Common myeloid progenitor, CD34-positive (primary cell): ENCODE results near the gene PI4K2A.

ENCODE experiments used
- CTCF ChIA-PET: fragments of 350-600 bp; sonication (Branson Sonifier 250); formaldehyde crosslinking; loops from one replicate; lab custom pipeline; 2021; ENCODE audit warnings: antibody characterized with exemption; lab: Charles Lee
- POLR2A ChIA-PET: fragments of 350-600 bp; sonication (Branson Sonifier 250); formaldehyde crosslinking; loops from one replicate; lab custom pipeline; 2021; ENCODE audit warnings: antibody characterized with exemption; lab: Charles Lee
- DNase-seq, 3 donors: peaks; one replicate each; pipeline versions ENCODE4 v3.0.0 to v3.0.0-alpha.2; 2013
- H3K27ac ChIP-seq, 2 experiments: 1 replicate in 1 of 2; 2 replicates in 1 of 2; pipeline ENCODE4 v1.7.0; 2013; ENCODE audit warnings: inconsistent platforms in 2 of 2, low read length in 2 of 2, mild to moderate bottlenecking in 2 of 2, low read depth in 1 of 2, moderate library complexity in 1 of 2; ENCODE audit not compliant: severe bottlenecking in 2 of 2, insufficient read depth in 1 of 2, poor library complexity in 1 of 2
- H3K27me3 ChIP-seq, 5 experiments: replicated peaks in 2 of 5; 1 replicate in 3 of 5; 2 replicates in 2 of 5; pipeline versions ENCODE4 v1.6.1 to v1.7.0; 2013; ENCODE audit warnings: low read length in 4 of 5, mild to moderate bottlenecking in 2 of 5, moderate library complexity in 2 of 5, inconsistent platforms in 1 of 5; ENCODE audit not compliant: insufficient read depth in 5 of 5, control insufficient read depth in 4 of 5
- H3K36me3 ChIP-seq, 4 experiments: 1 replicate in 2 of 4; 2 replicates in 2 of 4; pipeline versions ENCODE4 v1.6.1 to v1.7.0; 2013; ENCODE audit warnings: low read length in 3 of 4, control low read depth in 1 of 4, mild to moderate bottlenecking in 1 of 4; ENCODE audit not compliant: control insufficient read depth in 4 of 4, insufficient read depth in 4 of 4
- H3K4me1 ChIP-seq, 4 experiments: 1 replicate in 3 of 4; 2 replicates in 1 of 4; pipeline versions ENCODE4 v1.6.1 to v1.7.1; 2013; ENCODE audit warnings: low read length in 3 of 4, mild to moderate bottlenecking in 3 of 4, control low read depth in 1 of 4, inconsistent platforms in 1 of 4, moderate library complexity in 1 of 4; ENCODE audit not compliant: control insufficient read depth in 4 of 4, insufficient read depth in 4 of 4; ENCODE audit errors: control extremely low read depth in 1 of 4
- H3K4me3 ChIP-seq, 7 experiments: 1 replicate in 4 of 7; 2 replicates in 3 of 7; pipeline versions ENCODE4 v1.5.1 to v1.7.0; 2013; ENCODE audit warnings: mild to moderate bottlenecking in 7 of 7, low read length in 6 of 7, moderate library complexity in 6 of 7, inconsistent platforms in 2 of 7, low read depth in 2 of 7, control low read depth in 1 of 7; ENCODE audit not compliant: insufficient read depth in 4 of 7, control insufficient read depth in 1 of 7; ENCODE audit errors: extremely low read depth in 1 of 7
- H3K9me3 ChIP-seq, 5 experiments: 1 replicate in 4 of 5; 2 replicates in 1 of 5; pipeline versions ENCODE4 v1.6.1 to v1.7.1; 2013; ENCODE audit warnings: low read length in 4 of 5, mild to moderate bottlenecking in 2 of 5, inconsistent platforms in 1 of 5, low read depth in 1 of 5, moderate library complexity in 1 of 5; ENCODE audit not compliant: control insufficient read depth in 4 of 5, insufficient read depth in 2 of 5; ENCODE audit errors: control extremely low read depth in 1 of 5
- WGBS: methylation state at CpG from one replicate; pipeline ENCODE4 v1.1.5; 2013; ENCODE audit not compliant: insufficient coverage; 5-methylcytosine and 5-hydroxymethylcytosine counted together

The PI4K2A gene

DNA sequence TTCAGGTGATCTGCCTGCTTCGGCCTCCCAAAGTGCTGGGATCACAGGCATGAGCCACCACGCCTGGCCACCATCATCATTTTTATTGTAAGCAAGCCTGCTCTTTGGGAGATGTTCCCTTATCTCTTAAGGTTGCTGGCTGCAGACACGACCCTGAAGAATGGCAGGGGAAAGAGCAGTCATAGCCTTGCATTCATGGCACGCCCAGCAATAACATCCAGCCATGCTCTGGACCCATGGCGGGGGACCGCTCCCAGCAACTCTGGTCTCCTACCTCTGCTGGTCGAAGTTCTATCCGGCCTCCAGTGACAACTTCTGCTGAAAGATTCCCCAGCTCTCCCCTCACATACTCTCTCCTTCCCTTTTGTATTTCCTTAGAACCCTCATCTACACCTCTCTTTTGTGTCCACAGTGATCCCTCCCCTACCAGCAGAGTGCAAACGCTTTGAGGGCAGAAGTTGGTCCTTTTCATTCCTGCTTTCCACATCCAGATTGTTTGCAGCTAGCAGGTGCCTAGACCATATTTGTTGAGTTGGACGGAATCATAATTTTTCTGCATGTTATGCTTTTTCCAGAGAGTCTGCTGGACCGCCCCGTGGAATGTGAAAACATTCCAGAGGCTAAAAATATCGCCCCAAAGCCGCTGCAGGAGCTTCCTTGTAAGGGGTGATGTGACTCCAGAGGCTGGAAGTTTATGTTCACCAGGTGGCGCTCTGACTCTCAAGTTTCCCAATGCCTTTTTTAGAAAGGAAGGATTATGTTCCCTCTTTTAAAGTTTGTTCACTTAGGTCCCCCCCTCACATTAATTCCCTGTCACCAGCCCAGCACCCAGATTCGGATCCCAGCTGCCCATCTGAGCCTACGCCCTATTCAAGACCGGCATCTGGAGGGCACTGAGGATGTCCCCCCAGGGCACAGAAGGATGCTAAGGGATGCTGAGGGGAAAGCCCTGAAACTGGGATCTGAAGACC is 68.8 kb downstream of the PI4K2A start:
- no peaks in the 10 kb centered on the region for H3K9me3 ChIP-seq
- CTCF ChIA-PET: interaction anchor here (0.8 to 21.7 kb wide), 12 partner anchors 8 to 160 kb away, joined by 3 to 623 read pairs (median 6); partner anchors contain the start of gene ZFYVE27
- POLR2A ChIA-PET: interaction anchor here (0.6 to 0.8 kb wide), 2 partner anchors 26 to 79 kb away, joined by 3 to 6 read pairs; no protein-coding TSS in a partner anchor
- WGBS: 49% methylated on average over 15 of the region's 18 CpGs
- no peak overlapping the region for H3K27ac ChIP-seq
- no peaks in the 10 kb centered on the region for H3K27me3 ChIP-seq
- no peak overlapping the region for H3K4me3 ChIP-seq
- H3K36me3 ChIP-seq: no peaks in the 10 kb centered on the region
- peak; percentile 55 to 71 (median 62) for DNase-seq
- peaks cover 0 to 16% (median 10%) of the 10 kb centered on the region in 4 experiments for H3K4me1 ChIP-seq

- ChIA-PET CTCF (interaction anchor here (0.9 to 21.7 kb wide), 5 partner anchors 9 to 34 kb away, joined by 5 to 623 read pairs (median 22); partner anchors contain the start of genes AVPI1 and ZFYVE27), POLR2A (interaction anchor here (0.6 to 1.0 kb wide), 2 partner anchors 19 to 20 kb away, joined by 3 to 8 read pairs; no protein-coding TSS in a partner anchor)
- no peaks in the 10 kb centered on the region for H3K27me3 ChIP-seq
- H3K4me1 ChIP-seq: peaks cover 0 to 25% (median 23%) of the 10 kb centered on the region in 4 experiments
- no peak overlapping the region for H3K27ac ChIP-seq
- H3K4me3 ChIP-seq: no peak overlapping the region
- peaks cover 0 to 4% (median 0%) of the 10 kb centered on the region in 4 experiments for H3K36me3 ChIP-seq
- DNase-seq: no peak
- H3K9me3 ChIP-seq: no peaks in the 10 kb centered on the region
- 95% methylated on average over 9 of the region's 9 CpGs for WGBS
Observed at GRCh38 chr10:97711640-97712572, 71.4 kb downstream of the PI4K2A start.

DNA sequence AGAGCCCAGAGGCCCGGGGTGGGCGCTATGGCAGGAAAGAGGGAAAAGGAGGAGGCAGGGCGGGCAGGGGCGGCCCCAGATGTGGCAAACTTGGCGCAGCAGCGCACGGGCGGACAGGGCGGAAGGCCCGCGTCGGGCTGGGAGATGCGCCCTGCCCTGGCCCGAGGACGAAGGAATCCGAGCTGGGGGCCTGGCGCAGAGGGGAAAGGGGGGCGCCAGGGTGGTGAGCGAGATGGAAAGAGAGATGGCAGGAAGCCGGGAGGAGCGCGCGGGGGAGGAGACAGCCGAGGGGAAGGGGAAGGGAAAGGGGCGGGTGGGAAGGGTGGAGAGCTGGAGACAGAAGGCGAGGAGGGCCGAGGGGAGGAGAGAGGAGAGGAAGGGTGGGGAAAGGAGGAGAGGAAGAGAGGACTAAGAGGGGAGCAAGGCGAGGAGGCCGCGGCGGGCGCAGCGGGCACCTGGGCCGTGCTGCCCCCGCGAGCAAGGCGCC is 72.9 kb downstream of the PI4K2A start, which contains the start of gene MARVELD1:
Gene MARVELD1 (plus strand): TSS at position 392 of the 487 bp plus-strand sequence. CDS start 147 bp downstream, outside the sequence.
- ChIA-PET POLR2A (interaction anchor here (0.5 to 1.2 kb wide), 3 partner anchors 23 to 31 kb away, joined by 3 to 4 read pairs (median 3); no protein-coding TSS in a partner anchor), CTCF (interaction anchor here (4.0 to 21.7 kb wide), 4 partner anchors 11 to 36 kb away, joined by 9 to 623 read pairs (median 29); partner anchors contain the start of genes AVPI1 and ZFYVE27)
- 1% methylated on average over 34 of the region's 37 CpGs for WGBS
- Histone ChIP-seq H3K9me3 (no peaks in the 10 kb centered on the region), H3K4me3 (peak within 1 kb of the TSS; percentile 34 to 80 (median 64)), H3K27me3 (no peaks in the 10 kb centered on the region), H3K4me1 (peaks cover 0 to 35% (median 29%) of the 10 kb centered on the region in 4 experiments), H3K27ac (peak within 1 kb of the TSS in 1 of 2 experiments; percentile 64), H3K36me3 (peaks cover 0 to 13% (median 8%) of the 10 kb centered on the region in 4 experiments)
- peak in 2 of 3 donors; percentile 18 to 39 for DNase-seq

DNA sequence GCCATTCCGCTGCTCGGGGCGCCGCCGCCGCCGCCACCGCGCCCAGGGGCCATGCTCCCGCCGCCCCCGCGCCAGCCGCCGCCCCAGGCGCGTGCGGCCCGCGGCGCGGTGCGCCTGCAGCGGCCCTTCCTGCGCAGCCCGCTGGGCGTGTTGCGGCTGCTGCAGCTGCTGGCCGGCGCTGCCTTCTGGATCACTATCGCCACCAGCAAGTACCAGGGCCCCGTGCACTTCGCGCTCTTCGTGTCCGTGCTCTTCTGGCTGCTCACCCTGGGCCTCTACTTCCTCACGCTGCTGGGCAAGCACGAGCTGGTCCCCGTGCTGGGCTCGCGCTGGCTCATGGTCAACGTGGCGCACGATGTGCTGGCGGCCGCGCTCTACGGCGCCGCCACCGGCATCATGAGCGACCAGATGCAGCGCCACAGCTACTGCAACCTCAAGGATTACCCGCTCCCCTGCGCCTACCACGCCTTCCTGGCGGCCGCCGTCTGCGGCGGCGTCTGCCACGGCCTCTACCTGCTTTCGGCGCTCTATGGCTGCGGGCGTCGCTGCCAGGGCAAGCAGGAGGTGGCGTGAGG is 73.4 kb downstream of the PI4K2A start:
- under 1% methylated on average over 55 of the region's 69 CpGs for WGBS
- peaks cover 0 to 38% (median 30%) of the 10 kb centered on the region in 4 experiments for H3K4me1 ChIP-seq
- peak overlapping the region; percentile 34 to 80 (median 64) for H3K4me3 ChIP-seq
- CTCF ChIA-PET: interaction anchor here (4.0 to 21.7 kb wide), 4 partner anchors 11 to 36 kb away, joined by 9 to 623 read pairs (median 29); partner anchors contain the start of genes AVPI1 and ZFYVE27
- peak; percentile 60 to 83 (median 69) for DNase-seq
- POLR2A ChIA-PET: interaction anchor here (0.9 to 1.3 kb wide), 3 partner anchors 17 to 26 kb away, joined by 3 to 4 read pairs (median 3); no protein-coding TSS in a partner anchor
- H3K36me3 ChIP-seq: peaks cover 0 to 16% (median 9%) of the 10 kb centered on the region in 4 experiments
- H3K27me3 ChIP-seq: no peaks in the 10 kb centered on the region
- peak overlapping the region in 1 of 2 experiments; percentile 64 for H3K27ac ChIP-seq
- no peaks in the 10 kb centered on the region for H3K9me3 ChIP-seq

- ChIA-PET CTCF (interaction anchor here (4.0 to 21.7 kb wide), 4 partner anchors 12 to 37 kb away, joined by 9 to 623 read pairs (median 29); partner anchors contain the start of genes AVPI1 and ZFYVE27), POLR2A (interaction anchor here (1.2 to 1.3 kb wide), 2 partner anchors 17 to 22 kb away, joined by 3 to 4 read pairs; no protein-coding TSS in a partner anchor)
- no peaks in the 10 kb centered on the region for H3K9me3 ChIP-seq
- no peaks in the 10 kb centered on the region for H3K27me3 ChIP-seq
- peak; percentile 44 to 80 (median 76) for DNase-seq
- WGBS: 3% methylated on average over 37 of the region's 74 CpGs
- peak overlapping the region in 1 of 2 experiments; percentile 64 for H3K27ac ChIP-seq
- H3K4me3 ChIP-seq: peak overlapping the region; percentile 34 to 80 (median 64)
- peaks cover 0 to 16% (median 9%) of the 10 kb centered on the region in 4 experiments for H3K36me3 ChIP-seq
- peaks cover 0 to 38% (median 30%) of the 10 kb centered on the region in 4 experiments for H3K4me1 ChIP-seq
Observed at GRCh38 chr10:97714401-97715258, 74.2 kb downstream of the PI4K2A start.
